GM19193 (cell line): Measurements from ENCODE around the gene KMO.

Experiments used
- POLR2A ChIP-seq: IDR thresholded peaks from 4 replicates; pipeline ENCODE4 v1.6.1; 2011; ENCODE audit not compliant: insufficient read depth, insufficient read length; ENCODE audit errors: extremely low read depth

Gene KMO

DNA sequence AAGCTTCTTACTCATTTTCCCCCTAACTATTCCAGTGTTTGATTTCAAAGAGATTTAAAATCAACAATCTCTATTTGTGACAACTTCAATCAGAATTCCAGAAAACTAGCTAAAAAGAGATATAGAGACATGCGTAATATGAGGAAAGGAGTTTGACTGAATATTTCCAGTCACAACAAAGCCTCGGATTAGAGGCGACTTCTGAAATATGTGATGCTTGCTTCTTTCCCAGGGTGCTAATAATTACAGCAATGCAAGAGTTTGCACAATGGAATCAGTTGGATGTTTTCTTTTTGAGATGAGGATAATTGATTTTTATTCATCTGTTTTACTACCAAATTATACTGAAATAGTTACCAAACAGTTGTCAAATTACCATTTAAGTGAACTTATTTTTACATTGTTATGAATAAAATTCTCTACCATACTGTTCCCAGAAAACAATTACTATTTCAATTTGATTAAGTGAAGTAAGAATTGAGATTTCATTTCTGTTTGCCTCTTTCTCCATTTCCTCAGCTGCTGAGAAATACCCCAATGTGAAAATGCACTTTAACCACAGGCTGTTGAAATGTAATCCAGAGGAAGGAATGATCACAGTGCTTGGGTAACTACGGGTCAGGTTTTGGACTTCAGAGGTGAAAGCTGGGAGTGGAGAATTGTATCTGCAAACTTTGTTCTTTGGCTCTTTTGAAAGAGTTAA is 28.1 kb downstream of the KMO start:
- no peak for TF ChIP-seq POLR2A

DNA sequence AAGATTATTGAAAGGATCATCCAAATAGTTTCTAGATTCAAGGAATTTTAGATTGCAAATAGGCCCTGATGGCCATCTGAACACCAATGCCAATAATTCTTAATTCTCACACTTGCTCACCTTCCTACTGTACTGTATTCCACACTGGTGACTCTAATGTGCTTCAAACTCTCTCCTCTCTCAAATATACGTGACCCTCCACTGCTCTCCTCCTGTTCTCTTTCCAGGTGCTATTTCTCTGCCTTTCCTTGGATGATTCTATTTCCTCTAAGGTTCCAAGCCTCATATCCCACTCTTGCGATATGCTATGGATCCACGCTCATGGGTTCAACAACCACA is 28.6 kb downstream of the KMO start:
- no peak for TF ChIP-seq POLR2A

- TF ChIP-seq POLR2A, result no peak
These were observed 37.7 kb downstream of the KMO start for GRCh38 chr1:241569848-241570247.

GRCh38 chr1:241574154-241574553 is 42.0 kb downstream of the KMO start:
- no peak for TF ChIP-seq POLR2A

DNA sequence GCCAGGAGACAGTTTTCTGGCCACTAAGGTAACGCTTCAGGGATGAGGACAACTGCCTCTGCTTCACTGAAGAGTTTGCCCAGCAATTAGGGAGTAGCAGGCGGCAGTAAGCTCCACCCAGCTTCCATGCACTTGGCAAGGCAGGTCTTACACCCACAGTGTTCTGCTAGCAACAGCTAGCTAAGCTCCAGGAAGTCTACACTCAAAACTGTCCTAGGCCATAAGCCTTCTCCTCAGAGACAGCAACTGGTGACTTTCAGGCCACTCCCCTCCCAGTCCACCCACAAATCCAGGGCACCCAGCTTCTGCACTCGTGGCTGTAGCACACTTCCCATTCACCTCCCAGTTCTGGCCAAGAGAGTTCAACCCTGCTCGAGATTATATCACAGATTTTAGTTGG is 47.3 kb downstream of the KMO start:
- no peak for TF ChIP-seq POLR2A

DNA sequence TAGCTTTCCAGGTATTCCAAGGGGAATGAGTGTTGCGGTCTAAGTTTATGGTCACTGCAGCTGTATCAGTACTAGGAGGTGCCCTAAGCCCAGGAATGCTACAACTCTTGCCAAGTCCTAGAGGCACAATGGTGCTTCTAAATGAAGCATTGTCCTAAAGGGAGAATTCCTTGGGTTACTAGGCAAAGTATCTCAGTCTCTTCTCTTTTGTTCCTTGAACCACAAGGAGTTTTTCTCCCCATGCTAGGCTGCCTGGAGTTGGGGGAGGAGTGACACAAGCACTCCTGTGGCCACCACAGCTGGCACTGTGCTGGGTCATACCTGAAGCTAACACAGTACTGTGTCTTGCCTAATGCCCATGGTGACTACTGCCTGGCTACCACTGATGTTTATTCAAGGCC is 50.7 kb downstream of the KMO start:
- no peak for TF ChIP-seq POLR2A

DNA sequence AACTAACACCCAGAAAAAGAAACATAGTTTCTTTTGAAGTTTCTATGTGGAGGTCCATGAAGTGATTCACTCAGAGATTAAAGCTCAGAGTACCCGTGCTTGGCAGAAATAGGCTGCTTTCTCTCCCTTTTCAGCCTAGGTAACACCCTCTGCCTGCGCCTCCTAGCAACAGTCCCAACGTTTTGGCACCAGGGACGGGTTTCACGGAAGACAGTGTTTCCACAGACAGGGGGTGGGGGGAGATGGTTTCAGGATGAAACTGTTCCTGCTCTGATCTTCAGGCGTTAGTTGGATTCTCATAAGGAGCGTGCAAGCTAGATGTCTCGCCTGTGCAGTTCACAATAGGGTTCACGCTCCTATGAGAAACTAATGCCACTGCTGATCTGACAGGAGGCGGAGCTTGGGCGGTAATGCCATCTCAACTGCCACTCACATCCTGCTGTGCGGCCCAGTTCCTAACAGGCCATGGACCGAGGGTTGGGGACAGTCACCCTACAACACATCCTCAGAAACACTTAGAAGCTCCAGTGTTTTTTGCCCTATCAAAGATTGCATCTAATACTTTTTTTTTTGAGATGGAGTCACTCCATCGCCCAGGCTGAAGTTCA is 54.8 kb downstream of the KMO start:
- TF ChIP-seq POLR2A, result no peak

DNA sequence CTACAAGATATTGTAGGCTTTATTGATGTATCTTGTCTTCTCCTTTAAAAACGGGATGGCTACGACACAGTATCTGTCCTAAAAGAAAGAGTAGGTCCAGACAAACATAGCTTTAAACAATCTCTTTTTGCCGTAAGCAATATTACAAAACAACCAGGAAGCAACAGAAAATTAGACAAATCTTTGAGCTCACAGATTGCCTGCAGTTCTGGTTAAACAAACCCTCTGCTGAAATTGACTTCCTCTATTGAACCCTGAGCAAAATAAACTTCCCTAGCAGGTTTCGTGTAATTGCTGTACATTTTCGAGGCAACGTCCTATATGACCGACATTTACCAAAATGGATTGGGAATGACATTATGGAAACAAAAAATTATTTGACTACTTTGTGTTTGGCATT is 57.3 kb downstream of the KMO start:
- no peak for TF ChIP-seq POLR2A

GRCh38 chr1:241590719-241591118 is 58.5 kb downstream of the KMO start:
- no peak for TF ChIP-seq POLR2A

DNA sequence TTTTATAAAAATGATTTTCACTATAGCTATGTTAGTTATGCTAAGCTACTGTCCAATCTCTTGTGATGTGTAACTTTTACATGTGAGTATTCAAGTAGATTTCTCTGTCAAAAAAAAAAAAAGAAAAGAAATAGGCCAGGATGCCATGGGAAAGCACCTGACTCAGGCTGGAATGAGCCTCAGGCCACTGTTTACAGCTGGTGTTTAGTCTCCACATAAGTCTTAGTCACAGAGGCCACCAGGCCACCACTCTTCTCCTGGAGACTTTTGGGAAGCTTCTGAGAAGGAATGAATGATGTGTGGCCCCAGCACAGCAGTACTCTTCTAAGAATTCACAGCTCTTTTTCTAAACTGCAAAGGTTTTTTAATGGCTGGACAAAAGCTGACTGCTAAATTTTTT is 59.1 kb downstream of the KMO start:
- TF ChIP-seq POLR2A, result no peak

DNA sequence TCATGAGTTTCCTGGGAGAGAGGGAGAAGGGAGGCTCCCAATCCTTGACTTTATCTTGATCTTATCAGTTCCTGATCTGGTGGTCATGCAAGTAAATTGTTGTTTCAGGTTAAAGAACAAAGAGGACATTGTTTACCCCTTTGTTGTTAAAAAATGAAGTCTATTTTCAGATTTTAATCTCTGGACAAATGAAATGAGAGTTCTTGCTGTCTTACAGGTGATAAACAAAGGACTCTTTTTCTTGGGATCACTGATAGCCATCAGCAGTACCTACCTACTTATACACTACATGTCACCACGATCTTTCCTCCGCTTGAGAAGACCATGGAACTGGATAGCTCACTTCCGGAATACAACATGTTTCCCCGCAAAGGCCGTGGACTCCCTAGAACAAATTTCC is 59.6 kb downstream of the KMO start:
- no peak for TF ChIP-seq POLR2A

GRCh38 chr1:241592273-241592958 is 60.2 kb downstream of the KMO start:
- no peak for TF ChIP-seq POLR2A

- no peak for TF ChIP-seq POLR2A
These were observed 61.0 kb downstream of the KMO start for GRCh38 chr1:241593186-241593585.

- TF ChIP-seq POLR2A, result no peak
These were observed 64.5 kb downstream of the KMO start for GRCh38 chr1:241596633-241597032.

DNA sequence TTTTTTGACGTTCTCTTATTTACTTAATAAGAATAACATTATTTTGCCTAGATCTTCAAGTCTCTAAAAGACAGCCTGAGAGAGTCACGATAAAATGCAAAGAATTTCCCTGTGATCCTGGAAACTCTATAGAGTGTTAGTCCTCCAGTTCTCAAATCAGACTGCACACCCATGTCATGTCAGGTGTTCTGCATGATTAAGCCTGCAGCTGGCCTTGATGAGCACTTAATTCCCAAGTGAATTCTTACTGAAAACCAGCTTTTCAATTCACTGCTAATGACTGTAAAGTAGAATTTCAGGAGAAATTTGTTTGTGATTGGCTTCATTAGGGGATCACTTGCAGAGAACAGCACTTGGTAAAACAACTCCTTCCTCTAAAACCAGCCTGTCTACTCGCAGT is 66.1 kb downstream of the KMO start:
- no peak for TF ChIP-seq POLR2A

- TF ChIP-seq POLR2A, result no peak
These were observed 68.3 kb downstream of the KMO start for GRCh38 chr1:241600496-241600901.
